ENCODE measurements around the gene SCMH1.
A peak's percentile ranks its signal among the peaks of the same experiment; 100 is the strongest.

The SCMH1 gene

DNA sequence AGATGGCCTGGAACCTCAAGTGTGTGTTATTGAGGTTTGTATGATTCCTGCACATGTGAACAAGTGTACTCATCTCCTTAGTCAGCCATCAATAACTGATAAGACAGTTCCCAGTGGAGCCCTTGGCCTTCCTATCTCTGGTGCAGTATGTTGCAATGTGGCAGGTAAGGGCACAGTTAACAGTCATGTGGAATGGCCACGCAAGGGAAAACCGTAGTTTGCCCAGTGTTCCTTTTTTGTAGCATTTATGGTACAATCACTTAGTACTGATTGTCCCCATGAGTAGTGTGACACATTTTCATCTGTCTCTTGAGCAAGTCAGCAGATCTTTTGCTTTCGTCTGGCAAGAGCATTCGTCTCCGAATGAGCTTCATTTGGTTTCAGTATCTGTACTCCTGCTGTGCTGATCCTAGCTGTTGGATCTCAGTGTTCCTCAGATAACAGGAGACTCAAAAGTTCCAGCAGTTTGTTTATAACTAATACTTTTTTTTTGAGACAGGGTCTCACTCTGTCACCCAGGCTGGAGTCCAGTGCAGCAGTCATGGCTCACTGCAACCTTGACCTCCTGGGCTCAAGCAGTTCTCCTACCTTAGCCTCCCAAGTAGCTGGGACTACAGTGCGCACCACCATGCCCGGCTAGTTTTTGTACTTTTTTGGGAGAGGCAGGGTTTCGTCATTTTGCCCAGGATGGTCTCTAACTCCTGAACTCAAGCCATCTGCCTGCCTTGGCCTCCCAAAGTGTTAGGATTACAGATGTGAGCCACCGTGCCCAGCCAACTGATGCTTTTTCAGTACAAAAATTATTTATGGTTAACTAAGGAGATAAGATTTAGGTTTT lies 254.4 kb downstream of the SCMH1 start:
- no peak for DNase-seq

DNA sequence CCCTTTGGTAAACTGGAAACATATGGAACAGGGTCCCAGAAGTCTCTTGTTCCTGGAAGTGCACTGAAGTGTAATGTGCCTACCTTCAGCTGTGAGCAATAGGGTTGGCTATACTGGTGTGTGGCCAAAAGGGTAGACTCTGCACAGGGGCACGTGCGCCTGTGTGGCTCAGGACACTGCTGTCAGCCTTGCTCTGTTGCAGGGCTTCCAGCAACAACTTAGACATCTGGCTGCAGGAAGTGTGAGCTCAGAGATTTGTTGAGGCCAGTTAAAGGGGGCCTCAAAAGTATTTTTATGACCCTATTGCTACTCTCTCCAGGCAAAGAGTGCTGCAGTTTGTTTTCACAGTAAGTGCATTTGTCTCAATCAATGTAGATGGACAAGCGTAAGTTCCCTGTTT lies 255.2 kb downstream of the SCMH1 start:
- DNase-seq, result no peak

DNA sequence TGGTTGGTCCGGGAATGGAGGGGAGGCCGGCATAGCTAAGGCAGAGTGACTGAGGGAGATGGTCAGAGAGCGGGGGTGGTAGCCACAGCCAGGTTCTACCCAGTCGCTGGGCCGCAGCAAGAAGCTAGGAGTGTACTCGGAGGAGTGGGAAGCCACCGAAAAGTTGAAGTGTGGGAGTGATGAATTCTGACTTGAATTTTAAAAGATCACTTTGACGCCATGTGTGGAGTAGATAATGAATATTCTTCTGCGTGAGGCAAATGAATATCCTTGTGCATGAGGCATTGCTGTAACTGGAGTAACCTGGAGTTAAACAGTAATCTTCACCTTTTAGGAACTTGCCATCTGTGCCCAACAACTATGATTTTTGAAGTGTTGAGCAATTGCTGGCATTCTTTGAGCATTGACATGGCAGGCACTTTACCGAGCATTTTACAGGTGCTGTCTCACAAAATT lies 255.8 kb downstream of the SCMH1 start:
- no peak for DNase-seq

- DNase-seq, result no peak
Measured at GRCh38 chr1:40985875-40986274, 256.2 kb downstream of the SCMH1 start.

DNA sequence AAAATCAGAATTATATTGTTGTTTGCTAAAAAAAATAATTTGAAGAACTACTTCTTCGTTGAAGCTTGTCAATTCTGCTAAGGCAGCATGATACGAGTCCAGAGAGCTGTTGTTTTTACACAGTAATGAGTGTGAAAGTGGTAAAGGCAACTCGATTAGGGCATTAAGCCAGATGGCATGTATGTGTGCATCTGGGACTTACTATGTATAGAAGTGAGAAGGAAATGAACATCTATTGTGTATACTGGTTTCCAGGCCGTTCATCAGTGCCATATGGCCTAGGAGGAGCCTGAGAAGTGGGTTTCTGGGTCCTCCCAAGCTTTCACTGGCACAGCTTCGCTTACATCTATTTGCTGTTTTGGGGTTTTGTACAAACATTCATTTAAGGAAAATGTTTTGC lies 256.9 kb downstream of the SCMH1 start:
- DNase-seq, result no peak

- DNase-seq, result no peak
Measured at GRCh38 chr1:40984531-40984930, 257.6 kb downstream of the SCMH1 start.

DNA sequence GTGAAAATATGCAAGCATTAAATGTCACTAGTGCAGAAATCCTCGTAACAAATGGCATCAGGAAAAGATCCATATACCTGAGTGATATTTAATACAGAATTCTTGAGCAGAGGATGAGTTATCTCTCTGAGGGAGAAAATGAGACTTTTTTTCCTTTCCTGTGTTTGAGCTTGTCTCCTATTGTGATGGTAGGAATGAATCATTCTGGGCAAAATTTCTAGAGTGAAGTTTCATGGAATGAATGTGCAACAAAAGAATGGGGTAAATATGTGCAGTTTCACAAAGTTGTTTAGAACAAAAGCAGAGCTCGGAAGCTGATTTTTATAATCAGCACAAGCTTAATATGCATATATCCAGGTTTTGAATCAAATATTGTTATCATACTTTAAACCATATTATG lies 258.0 kb downstream of the SCMH1 start:
- DNase-seq, result no peak

DNA sequence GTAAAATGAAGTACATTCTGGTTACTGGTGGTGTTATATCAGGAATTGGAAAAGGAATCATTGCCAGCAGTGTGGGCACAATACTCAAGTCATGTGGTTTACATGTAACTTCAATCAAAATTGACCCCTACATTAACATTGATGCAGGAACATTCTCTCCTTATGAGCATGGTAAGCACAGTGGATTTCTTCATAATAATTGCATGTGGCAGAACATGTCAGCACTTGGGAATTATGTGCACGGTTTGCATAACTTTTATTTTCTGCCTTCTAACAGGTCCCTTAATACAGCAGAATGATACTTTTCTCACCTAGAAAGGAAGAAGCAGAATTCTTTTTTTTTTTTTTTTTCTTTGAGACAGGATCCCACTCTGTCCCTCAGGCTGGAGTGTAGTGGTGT lies 258.8 kb downstream of the SCMH1 start:
- no peak for DNase-seq

- DNase-seq, result no peak
Measured at GRCh38 chr1:40982721-40983120, 259.4 kb downstream of the SCMH1 start.

DNA sequence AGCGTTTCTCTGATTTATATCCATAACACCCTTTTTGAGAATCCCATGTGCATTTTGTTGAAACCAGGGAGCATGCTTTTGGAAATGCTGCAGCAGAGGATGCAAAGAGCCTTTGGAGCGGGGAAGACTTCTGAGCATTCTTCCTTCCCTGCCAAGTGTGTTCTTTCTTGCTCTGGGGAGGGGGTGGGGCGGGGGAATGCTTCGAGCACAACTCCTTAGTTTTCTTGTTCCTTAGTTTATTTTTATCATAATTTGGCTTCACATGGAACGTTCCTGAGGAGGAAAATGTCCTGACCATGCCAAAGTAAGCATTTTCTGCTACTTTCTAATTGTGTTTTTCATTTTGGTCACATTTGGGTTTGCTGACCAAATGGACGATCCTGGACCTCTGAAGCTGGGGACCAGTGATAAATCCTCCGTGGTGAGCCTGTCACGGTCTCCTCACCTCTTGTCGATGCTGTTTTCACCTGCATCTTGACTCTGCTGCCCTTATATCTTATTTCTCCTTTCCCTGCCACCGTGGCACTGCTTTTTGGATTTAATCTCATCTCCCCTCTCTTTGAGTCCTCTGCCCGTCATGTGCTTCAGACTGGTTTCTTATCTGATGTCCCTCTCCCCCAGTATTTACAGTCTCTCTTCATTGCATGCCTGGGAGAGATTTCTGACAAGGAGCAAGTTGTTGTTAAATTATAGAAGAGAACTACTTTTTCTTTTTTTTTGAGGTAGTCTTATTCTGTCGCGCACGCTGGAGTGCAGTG lies 260.2 kb downstream of the SCMH1 start:
- DNase-seq, result no peak

DNA sequence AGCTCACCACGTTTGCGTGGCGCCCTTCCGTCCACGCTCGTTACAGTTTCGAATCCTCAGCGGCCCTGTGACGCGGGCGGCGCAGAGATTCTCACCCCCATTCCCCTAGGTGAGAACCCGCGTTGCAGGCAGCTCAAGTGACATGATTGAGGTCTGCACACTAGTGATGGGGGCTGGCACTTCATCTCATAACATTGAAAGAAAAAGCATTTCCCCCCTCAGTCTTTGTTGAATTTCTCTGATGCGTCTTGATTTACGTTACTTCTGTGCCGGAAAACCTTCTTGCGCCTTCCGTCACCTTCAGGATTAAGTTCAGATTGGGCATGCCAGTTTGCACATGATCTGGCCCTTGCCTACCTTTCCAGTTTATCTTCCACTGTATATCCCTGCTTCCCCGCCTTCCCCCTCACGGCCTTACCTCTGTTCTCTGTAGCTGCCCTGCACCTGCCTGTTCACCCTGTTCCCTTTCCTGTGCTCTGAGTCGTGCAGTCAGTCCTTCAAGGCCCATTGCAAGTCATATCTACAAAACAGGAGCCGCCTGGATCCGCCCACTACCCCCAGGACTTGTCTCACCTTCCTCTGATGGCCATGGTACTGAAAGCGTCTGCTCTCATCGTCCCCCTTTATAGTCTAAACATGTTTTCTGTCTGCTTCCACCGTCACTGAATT lies 261.5 kb downstream of the SCMH1 start:
- peak; percentile 57 for DNase-seq

GRCh38 chr1:40980068-40980452 lies 262.0 kb downstream of the SCMH1 start:
- no peak for DNase-seq

GRCh38 chr1:40979241-40980067 lies 262.7 kb downstream of the SCMH1 start, which contains the start of gene CTPS1:
TSS of gene CTPS1 (plus strand) at chr1:40979696. CDS start at chr1:40983291, 3,595 bp downstream.
- DNase-seq, result peak; percentile 97

DNA sequence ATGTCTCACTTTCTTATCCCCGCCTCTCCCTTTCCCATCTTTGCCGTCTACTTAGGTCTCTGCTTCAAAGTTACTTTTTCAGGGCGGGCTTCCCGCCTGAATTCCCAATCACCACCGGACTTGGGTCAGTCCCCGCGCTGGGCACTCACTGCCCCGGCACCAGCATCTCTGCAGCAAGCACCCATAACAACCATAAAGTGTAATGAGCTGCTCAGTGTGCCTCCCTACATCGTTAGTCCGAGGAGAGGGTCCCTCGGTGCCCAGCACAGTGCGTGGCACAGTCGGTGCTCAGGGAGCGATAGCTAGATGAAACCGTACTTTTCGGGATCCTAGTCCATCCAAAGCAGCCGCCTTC lies 263.2 kb downstream of the SCMH1 start:
- DNase-seq, result no peak

- no peak for DNase-seq
Measured at GRCh38 chr1:40977716-40978115, 264.4 kb downstream of the SCMH1 start.

All from activated CD8-positive, alpha-beta memory T cell treated with anti-CD3 and anti-CD28 coated beads, Interleukin-2, amount 50 U/mL, for 4 hours (primary cell).